Cardiac fibroblast (primary cell): ENCODE data around the gene PLCL2.
A peak's percentile ranks its signal among the peaks of the same experiment; 100 is the strongest.
"Not testable (repeated sequence)": the region's sequence is repeated elsewhere in the genome, so short reads cannot be mapped to it uniquely, and the experiment has no call there.

ENCODE experiments used
- DNase-seq, 2 donors: peaks; one replicate each; pipeline versions ENCODE4 v3.0.0 to v3.0.0-alpha.2; 2010; ENCODE audit warnings: low read depth in 2 of 2
- H3K4me3 ChIP-seq, 2 donors: replicated peaks in 1 of 2; 1 replicate in 1 of 2; 2 replicates in 1 of 2; pipeline ENCODE4 v1.5.1; 2011; ENCODE audit warnings: low read depth in 2 of 2, low read length in 2 of 2, mild to moderate bottlenecking in 2 of 2, moderate library complexity in 1 of 2
- TF ChIP-seq, protein P1 (sequence below): IDR thresholded peaks from one replicate; pipeline ENCODE4 v1.5.1; 2011; ENCODE audit warnings: low read depth, mild to moderate bottlenecking, low read length, inconsistent platforms

PLCL2 gene

DNA sequence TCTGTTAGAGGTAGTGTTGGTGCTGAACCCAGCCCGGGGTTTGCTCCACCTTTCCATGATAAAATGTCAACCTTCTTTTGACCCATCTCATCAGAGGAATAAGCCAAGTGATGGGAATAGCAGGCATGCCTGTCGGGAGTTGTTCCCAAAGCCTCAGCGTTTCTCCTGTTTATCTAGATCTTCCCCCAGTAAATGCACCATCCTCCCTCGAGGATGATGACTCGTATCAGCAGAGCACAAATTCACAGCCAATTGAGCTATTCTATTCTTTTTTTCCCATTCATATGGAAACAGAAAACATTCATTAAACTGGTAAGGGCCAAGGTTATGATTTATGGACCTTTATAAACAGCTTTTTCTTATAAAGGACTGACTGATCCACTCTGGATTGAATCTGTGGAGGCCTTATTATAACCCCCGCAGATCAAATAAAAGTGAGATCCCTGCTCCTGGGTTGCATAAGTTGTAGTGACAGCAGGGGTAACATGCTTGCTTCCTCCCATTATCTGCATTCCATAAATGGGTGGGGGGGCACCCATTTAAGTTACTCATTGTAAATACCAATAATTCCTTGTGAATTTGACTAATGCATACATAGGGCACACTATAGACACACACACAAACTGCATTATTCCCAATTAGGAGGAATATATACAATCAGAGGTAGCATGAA, 207.3 kb downstream of the PLCL2 start:
- no peak overlapping the region for H3K4me3 ChIP-seq
- DNase-seq = peak in 1 of 2 donors; percentile 5
- TF ChIP-seq, protein P1, sequence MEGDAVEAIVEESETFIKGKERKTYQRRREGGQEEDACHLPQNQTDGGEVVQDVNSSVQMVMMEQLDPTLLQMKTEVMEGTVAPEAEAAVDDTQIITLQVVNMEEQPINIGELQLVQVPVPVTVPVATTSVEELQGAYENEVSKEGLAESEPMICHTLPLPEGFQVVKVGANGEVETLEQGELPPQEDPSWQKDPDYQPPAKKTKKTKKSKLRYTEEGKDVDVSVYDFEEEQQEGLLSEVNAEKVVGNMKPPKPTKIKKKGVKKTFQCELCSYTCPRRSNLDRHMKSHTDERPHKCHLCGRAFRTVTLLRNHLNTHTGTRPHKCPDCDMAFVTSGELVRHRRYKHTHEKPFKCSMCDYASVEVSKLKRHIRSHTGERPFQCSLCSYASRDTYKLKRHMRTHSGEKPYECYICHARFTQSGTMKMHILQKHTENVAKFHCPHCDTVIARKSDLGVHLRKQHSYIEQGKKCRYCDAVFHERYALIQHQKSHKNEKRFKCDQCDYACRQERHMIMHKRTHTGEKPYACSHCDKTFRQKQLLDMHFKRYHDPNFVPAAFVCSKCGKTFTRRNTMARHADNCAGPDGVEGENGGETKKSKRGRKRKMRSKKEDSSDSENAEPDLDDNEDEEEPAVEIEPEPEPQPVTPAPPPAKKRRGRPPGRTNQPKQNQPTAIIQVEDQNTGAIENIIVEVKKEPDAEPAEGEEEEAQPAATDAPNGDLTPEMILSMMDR = no peak

DNA sequence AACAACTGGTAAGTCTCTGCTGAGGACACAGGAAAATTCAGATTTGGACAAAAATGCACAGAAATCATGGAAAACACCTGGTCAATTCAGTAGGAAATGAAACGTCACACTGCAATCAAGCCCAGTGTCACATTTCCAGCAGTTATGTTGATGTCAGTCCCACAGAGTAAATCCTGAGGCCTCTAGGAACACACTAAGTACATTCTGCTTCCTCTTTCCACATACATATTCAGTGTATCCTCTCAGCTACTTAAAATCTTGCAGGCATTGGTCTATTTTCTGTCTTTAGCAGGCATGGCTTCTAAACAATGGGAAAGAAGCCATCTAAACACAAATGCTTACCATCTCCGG, 207.8 kb downstream of the PLCL2 start:
- no peak overlapping the region for H3K4me3 ChIP-seq
- TF ChIP-seq, protein P1 = no peak
- DNase-seq = no peak

DNA sequence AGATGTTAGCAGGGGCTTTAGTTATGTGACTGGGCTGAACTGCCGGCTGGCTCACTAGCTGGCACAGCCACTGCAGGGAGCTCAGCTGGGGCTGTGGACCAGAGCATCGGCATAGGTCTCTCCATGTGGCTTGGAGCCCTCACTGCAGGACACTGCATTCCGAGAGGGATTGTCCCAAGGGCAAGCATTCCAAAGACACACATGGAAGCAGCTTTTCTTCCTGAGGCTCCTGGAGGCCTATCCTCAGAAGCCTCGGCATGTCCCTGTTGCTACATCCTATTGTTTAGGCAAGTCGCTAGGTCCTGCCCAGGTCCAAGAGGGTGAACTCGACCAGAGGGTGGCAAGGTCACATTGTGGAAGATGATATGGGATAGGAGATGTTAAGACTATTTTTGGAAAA, 209.8 kb downstream of the PLCL2 start:
- TF ChIP-seq, protein P1 = no peak
- no peak overlapping the region for H3K4me3 ChIP-seq

DNA sequence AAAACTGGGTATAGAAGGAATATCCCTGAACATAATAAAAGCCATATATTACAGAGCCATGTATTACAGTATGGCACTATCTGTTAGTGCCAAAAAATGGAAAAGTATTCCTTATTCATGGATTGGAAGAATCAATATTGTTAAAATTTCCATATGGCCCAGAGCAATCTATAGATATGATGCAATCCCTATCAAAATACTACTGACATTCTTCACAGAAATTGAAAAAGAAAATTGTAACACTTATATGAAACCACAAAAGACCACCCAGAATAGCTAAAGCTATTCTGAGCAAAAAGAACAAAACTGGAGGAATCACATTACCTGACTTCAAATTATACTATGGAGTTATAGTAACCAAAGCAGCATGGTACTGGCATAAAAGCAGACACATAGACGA, 218.8 kb downstream of the PLCL2 start:
- no peak for DNase-seq
- TF ChIP-seq, protein P1 = no peak
- H3K4me3 ChIP-seq = no peak overlapping the region

More for the DNA sequence above, 209.8 kb downstream of the PLCL2 start:
- DNase-seq = no peak

DNA sequence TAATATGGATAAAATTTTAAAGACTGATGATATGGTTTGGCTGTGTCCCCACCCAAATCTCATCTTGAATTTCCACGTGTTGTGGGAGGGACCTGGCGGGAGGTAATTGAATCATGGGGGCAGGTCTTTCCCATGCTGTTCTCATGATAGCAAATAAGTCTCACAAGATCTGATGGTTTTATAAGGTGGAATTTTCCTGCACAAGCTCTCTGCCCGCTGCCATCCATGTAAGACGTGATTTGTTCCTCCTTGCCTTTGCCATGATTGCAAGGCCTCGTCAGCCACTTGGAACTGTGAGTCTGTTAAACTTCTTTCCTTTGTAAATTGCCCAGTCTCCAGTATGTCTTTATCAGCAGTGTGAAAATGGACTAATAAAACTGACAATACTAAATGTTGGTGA, 222.0 kb downstream of the PLCL2 start:
- not testable (repeated sequence) for DNase-seq, H3K4me3 ChIP-seq

DNA sequence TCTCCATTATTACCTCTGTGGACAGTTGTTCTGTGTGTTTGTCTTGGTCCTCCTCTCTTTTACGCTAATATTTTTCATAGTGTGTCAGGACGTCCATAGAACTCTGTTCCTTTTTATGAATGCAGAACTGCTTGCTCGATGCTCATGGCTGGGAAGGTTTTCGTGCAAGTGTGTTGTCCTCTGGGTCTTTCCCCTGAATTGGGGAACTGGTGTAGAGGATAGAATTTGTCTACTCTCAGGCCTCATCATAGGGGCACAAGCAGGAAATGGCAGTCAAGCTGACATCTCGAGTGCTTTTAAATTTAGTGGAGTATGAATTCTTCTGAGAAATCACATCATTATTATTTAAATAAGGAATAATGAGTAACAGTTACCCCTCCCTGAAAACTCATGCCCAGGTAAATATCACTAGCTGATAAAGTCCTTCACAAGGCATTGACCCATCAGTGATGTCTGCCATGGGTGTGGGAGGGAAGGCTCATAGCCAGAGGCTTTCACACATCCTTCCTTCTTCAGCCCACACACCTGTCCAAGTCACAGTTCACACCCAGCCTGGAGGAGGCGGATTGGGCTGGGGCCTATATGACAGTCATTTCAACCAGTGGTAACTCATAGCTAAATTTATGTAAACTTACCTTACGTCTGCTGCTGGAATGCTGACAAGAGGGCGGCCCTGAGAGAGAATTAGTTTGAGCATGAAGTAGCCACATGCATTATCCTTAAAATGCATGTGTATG, 226.1 kb downstream of the PLCL2 start:
- no peak for DNase-seq
- H3K4me3 ChIP-seq = no peak overlapping the region
- TF ChIP-seq, protein P1 = no peak

DNA sequence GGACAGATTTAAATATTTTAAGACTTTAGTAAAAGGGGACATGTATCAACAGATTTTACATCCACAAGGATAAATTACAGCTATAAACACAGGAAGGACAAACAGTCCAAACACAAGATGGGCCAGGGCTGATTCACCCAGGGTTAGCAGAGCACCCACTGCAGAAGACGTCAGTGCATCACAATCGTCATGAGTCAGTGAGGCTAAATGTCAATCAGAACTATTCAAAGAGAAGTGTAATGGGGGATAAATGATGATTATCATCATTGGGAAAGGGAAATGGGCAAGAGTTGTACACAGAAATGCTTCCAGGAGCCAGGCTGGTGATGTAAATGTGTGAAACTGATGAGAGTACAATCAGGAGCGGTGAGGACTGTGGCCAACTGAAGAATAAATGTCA, 226.8 kb downstream of the PLCL2 start:
- H3K4me3 ChIP-seq = no peak overlapping the region
- TF ChIP-seq, protein P1 = no peak
- peak; percentile 15 to 61 for DNase-seq
